ENCODE data around the gene CXorf58.

DNA sequence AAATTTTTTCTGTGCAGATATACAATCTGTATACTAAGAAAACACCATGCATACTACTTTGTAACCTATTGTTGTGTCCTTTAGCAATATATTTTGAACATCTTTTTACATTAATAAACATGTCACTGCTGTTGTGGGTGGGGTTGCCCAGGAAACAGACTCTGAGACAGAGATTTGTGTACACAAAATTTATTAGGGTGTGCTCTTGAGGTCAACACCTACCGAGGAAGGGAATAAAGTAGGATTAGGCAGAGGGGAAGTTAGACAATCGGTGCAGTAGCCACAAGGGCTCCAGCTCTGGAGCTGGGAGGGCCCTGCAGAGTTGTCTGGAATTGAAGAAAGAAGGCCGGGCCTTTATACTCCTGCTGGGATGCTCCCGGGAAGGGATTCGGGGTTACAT lies 56.4 kb downstream of the CXorf58 start:
- TF ChIP-seq JUN (IDR thresholded peaks at IDR 0.05) = no peak
- TF ChIP-seq, protein P1, sequence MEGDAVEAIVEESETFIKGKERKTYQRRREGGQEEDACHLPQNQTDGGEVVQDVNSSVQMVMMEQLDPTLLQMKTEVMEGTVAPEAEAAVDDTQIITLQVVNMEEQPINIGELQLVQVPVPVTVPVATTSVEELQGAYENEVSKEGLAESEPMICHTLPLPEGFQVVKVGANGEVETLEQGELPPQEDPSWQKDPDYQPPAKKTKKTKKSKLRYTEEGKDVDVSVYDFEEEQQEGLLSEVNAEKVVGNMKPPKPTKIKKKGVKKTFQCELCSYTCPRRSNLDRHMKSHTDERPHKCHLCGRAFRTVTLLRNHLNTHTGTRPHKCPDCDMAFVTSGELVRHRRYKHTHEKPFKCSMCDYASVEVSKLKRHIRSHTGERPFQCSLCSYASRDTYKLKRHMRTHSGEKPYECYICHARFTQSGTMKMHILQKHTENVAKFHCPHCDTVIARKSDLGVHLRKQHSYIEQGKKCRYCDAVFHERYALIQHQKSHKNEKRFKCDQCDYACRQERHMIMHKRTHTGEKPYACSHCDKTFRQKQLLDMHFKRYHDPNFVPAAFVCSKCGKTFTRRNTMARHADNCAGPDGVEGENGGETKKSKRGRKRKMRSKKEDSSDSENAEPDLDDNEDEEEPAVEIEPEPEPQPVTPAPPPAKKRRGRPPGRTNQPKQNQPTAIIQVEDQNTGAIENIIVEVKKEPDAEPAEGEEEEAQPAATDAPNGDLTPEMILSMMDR (IDR thresholded peaks at IDR 0.05) = no peak
- TF ChIP-seq, protein P2, sequence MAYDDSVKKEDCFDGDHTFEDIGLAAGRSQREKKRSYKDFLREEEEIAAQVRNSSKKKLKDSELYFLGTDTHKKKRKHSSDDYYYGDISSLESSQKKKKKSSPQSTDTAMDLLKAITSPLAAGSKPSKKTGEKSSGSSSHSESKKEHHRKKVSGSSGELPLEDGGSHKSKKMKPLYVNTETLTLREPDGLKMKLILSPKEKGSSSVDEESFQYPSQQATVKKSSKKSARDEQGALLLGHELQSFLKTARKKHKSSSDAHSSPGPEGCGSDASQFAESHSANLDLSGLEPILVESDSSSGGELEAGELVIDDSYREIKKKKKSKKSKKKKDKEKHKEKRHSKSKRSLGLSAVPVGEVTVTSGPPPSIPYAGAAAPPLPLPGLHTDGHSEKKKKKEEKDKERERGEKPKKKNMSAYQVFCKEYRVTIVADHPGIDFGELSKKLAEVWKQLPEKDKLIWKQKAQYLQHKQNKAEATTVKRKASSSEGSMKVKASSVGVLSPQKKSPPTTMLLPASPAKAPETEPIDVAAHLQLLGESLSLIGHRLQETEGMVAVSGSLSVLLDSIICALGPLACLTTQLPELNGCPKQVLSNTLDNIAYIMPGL (CRISPR knock-in tag; IDR thresholded peaks at IDR 0.05; ENCODE audit: borderline replicate concordance) = no peak
- no peak for TF ChIP-seq RNF2 (IDR thresholded peaks at IDR 0.05; ENCODE audit: borderline replicate concordance, low read depth)
- no peak for TF ChIP-seq CHD4 (IDR thresholded peaks at IDR 0.05; ENCODE audit: borderline replicate concordance)
- TF ChIP-seq RARB (CRISPR knock-in tag; IDR thresholded peaks at IDR 0.05) = no peak
- TF ChIP-seq EP300 (IDR thresholded peaks at IDR 0.05) = no peak
- TF ChIP-seq RAD21 (conservative IDR thresholded peaks at IDR 0.05 in 1 of 2, IDR thresholded peaks at IDR 0.05 in 1 of 2) = no peak
- no peak for TF ChIP-seq POLR2A (IDR thresholded peaks at IDR 0.05; ENCODE audit: low read length)
- TF ChIP-seq SMC3 (IDR thresholded peaks at IDR 0.05) = no peak
- no peak for TF ChIP-seq POLR2AphosphoS2 (conservative IDR thresholded peaks at IDR 0.05; ENCODE audit: low read length)
- TF ChIP-seq ZC3H11A (IDR thresholded peaks at IDR 0.05) = no peak

Data from A549 (cell line).